Activated CD8-positive, alpha-beta memory T cell treated with anti-CD3 and anti-CD28 coated beads for 36 hours (primary cell): ENCODE results near the gene NPW. TPM values are rescaled to one million over a fixed set of nuclear protein-coding genes. Genes with fewer than 3 reads are reported as not detected.

Source experiments
- CTCF ChIA-PET: fragments of 350-600 bp; sonication (Branson Sonifier 250); formaldehyde crosslinking; loops from one replicate; lab custom pipeline; 2021; ENCODE audit warnings: antibody characterized with exemption; lab: Charles Lee
- POLR2A ChIA-PET: fragments of 350-600 bp; sonication (Branson Sonifier 250); formaldehyde crosslinking; loops from one replicate; lab custom pipeline; 2021; ENCODE audit warnings: antibody characterized with exemption; lab: Charles Lee
- total RNA-seq, 2 experiments: library from RNA; stranded (reverse); gene quantifications; one replicate each; pipeline ENCODE4 v1.2.3, GENCODE V29; 2021

NPW gene
- total RNA-seq, 2 experiments from 2014 or later = 15.8 to 18.1 TPM

- POLR2A ChIA-PET = interaction anchor here (1.1 kb wide), 1 partner anchor 13 kb away, joined by 3 read pairs; the partner anchor contains the start of gene NOXO1
- CTCF ChIA-PET = interaction anchor here (0.6 to 5.5 kb wide), 5 partner anchors 9 to 138 kb away, joined by 3 to 41 read pairs (median 4); partner anchors contain the start of gene GFER
These were observed 25.9 kb upstream of the NPW start for GRCh38 chr16:1993731-1994131.

- ChIA-PET POLR2A (no interaction called here), CTCF (no interaction called here)
These were observed 21.9 kb upstream of the NPW start for GRCh38 chr16:1997494-1998359.

GRCh38 chr16:1998360-1998835 is 21.2 kb upstream of the NPW start:
- CTCF ChIA-PET = no interaction called here

GRCh38 chr16:1998852-1999801 is 20.5 kb upstream of the NPW start:
- ChIA-PET POLR2A (no interaction called here), CTCF (no interaction called here)

More at GRCh38 chr16:1998360-1998835, 21.2 kb upstream of the NPW start:
- POLR2A ChIA-PET = no interaction called here

- CTCF ChIA-PET = no interaction called here
- POLR2A ChIA-PET = no interaction called here
These were observed 19.6 kb upstream of the NPW start for GRCh38 chr16:1999866-2000514.

- CTCF ChIA-PET = no interaction called here
These were observed 18.6 kb upstream of the NPW start for GRCh38 chr16:2001035-2001434.

GRCh38 chr16:2001456-2002355 is 17.9 kb upstream of the NPW start:
- CTCF ChIA-PET = no interaction called here
- POLR2A ChIA-PET = no interaction called here

More at GRCh38 chr16:2001035-2001434, 18.6 kb upstream of the NPW start:
- POLR2A ChIA-PET = no interaction called here

- ChIA-PET POLR2A (no interaction called here), CTCF (interaction anchor here (0.9 to 2.9 kb wide), 15 partner anchors 9 to 150 kb away, joined by 3 to 41 read pairs (median 7); partner anchors contain the start of genes NPW, RPS2, SYNGR3 and TBL3)
These were observed 17.0 kb upstream of the NPW start for GRCh38 chr16:2002406-2003230.

- POLR2A ChIA-PET = no interaction called here
These were observed 16.3 kb upstream of the NPW start for GRCh38 chr16:2003231-2003826.

GRCh38 chr16:2003827-2004641 is 15.6 kb upstream of the NPW start:
- ChIA-PET CTCF (interaction anchor here (0.6 to 2.9 kb wide), 21 partner anchors 9 to 151 kb away, joined by 3 to 41 read pairs (median 5); partner anchors contain the start of genes NPW, RPL3L, RPS2 and SYNGR3), POLR2A (no interaction called here)

More at GRCh38 chr16:2003231-2003826, 16.3 kb upstream of the NPW start:
- CTCF ChIA-PET = interaction anchor here (0.9 to 2.9 kb wide), 18 partner anchors 9 to 152 kb away, joined by 3 to 41 read pairs (median 6); partner anchors contain the start of genes NPW, RPL3L, RPS2 and SYNGR3

- POLR2A ChIA-PET = no interaction called here
These were observed 14.6 kb upstream of the NPW start for GRCh38 chr16:2004795-2005517.

GRCh38 chr16:2005646-2006045 is 13.9 kb upstream of the NPW start:
- ChIA-PET CTCF (interaction anchor here (2.9 kb wide), 1 partner anchor 12 kb away, joined by 41 read pairs; no protein-coding TSS in a partner anchor), POLR2A (no interaction called here)

More at GRCh38 chr16:2004795-2005517, 14.6 kb upstream of the NPW start:
- CTCF ChIA-PET = interaction anchor here (0.8 to 2.9 kb wide), 10 partner anchors 8 to 148 kb away, joined by 3 to 41 read pairs (median 6); no protein-coding TSS in a partner anchor

- ChIA-PET POLR2A (no interaction called here), CTCF (no interaction called here)
These were observed 13.3 kb upstream of the NPW start for GRCh38 chr16:2006317-2006716.

GRCh38 chr16:2007081-2007836 is 12.3 kb upstream of the NPW start:
- CTCF ChIA-PET = interaction anchor here (1.0 to 2.1 kb wide), 2 partner anchors 22 to 134 kb away, joined by 4 to 17 read pairs; no protein-coding TSS in a partner anchor
- POLR2A ChIA-PET = interaction anchor here (0.7 to 1.2 kb wide), 2 partner anchors 36 to 148 kb away, joined by 3 read pairs; partner anchors contain the start of gene TRAF7
